A549 (cell line): Measurements from ENCODE around the gene VLDLR. TPM values are rescaled to one million over a fixed set of nuclear protein-coding genes. Genes with fewer than 3 reads are reported as not detected.

Source experiments
- ATAC-seq, 2 experiments: fragments of 200-7000 bp in 1 of 2; fragments of >200 bp in 1 of 2; cut with Nextera tagmentation in 1 of 2; cut with Tn5 transposase in 1 of 2; 3 replicates each; pipeline versions ENCODE4 v1.8.0 to v1.9.1; 2018 to 2020; ENCODE audit warnings: mild to moderate bottlenecking in 1 of 2, moderate library complexity in 1 of 2
- CTCF ChIA-PET: fragments of 300-600 bp; sonication (Branson Sonifier 250); formaldehyde crosslinking; extraction: SDS; loops from one replicate; lab custom pipeline; 2021; ENCODE audit warnings: antibody characterized with exemption, inconsistent platforms; lab: Yijun Ruan, JAX
- POLR2A ChIA-PET: fragments of 350-600 bp; formaldehyde crosslinking; extraction: SDS; loops from one replicate; lab custom pipeline; 2021; ENCODE audit warnings: antibody characterized with exemption, inconsistent platforms; lab: Yijun Ruan, JAX
- DNase-seq, 2 experiments: peaks; one replicate each; pipeline versions ENCODE4 v3.0.0 to v3.0.0-alpha.2; 2011 to 2016; ENCODE audit warnings: low read depth in 1 of 2, low spot score in 1 of 2
- FAIRE-seq: peaks from 2 replicates; lab custom pipeline; 2011; peaks lifted over from hg19 to GRCh38; lab: Jason Lieb, UNC
- H3K27ac ChIP-seq, 2 experiments: fragments of >200 bp; sonication (Bioruptor Twin); formaldehyde crosslinking; 3 replicates each; pipeline ENCODE4 v1.5.1; 2016 to 2017
- H3K4me1 ChIP-seq: fragments of >200 bp; sonication (Bioruptor Twin); formaldehyde crosslinking; 3 replicates; pipeline ENCODE4 v1.6.1; 2016
- H3K4me2 ChIP-seq: fragments of >200 bp; sonication (Bioruptor Twin); formaldehyde crosslinking; 3 replicates; pipeline ENCODE4 v1.6.1; 2016
- H3K4me3 ChIP-seq: fragments of >200 bp; sonication (Bioruptor Twin); formaldehyde crosslinking; 3 replicates; pipeline ENCODE4 v1.5.1; 2016
- H3K9me3 ChIP-seq: fragments of >200 bp; sonication (Bioruptor Twin); formaldehyde crosslinking; 3 replicates; pipeline ENCODE4 v1.6.1; 2016
- BHLHE40 ChIP-seq: IDR thresholded peaks from 2 replicates; pipeline ENCODE4 v1.6.1; 2012; ENCODE audit warnings: low read depth, low read length, inconsistent platforms
- CBX8 ChIP-seq: fragments of 200-600 bp; sonication (generic); IDR thresholded peaks from 2 replicates; pipeline ENCODE4 v1.6.1; 2016
- CEBPB ChIP-seq, 2 experiments: fragments of >200 bp in 1 of 2; sonication (Bioruptor Twin) in 1 of 2; formaldehyde crosslinking in 1 of 2; IDR thresholded peaks; 2 replicates each; pipeline ENCODE4 v1.6.1; 2012 to 2016
- CHD4 ChIP-seq: fragments of 200-600 bp; sonication (generic); IDR thresholded peaks from 2 replicates; pipeline ENCODE4 v1.6.1; 2016; ENCODE audit warnings: antibody characterized with exemption, mild to moderate bottlenecking, borderline replicate concordance
- FOSB ChIP-seq: fragments of 250-450 bp; sonication (Bioruptor Pico); IDR thresholded peaks from 2 replicates; pipeline ENCODE4 v1.5.0; 2020; ENCODE audit warnings: mild to moderate bottlenecking, moderate library complexity
- FOSL2 ChIP-seq, 2 experiments: fragments of 450-650 bp in 1 of 2; fragments of >200 bp in 1 of 2; sonication (Bioruptor Twin) in 1 of 2; formaldehyde crosslinking; IDR thresholded peaks; 2 replicates each; pipeline versions ENCODE4 v1.5.0 to v1.6.1; 2016 to 2020; ENCODE audit warnings: mild to moderate bottlenecking in 1 of 2, moderate library complexity in 1 of 2
- HEYL ChIP-seq: fragments of 250-450 bp; sonication (Bioruptor Pico); IDR thresholded peaks from 2 replicates; pipeline ENCODE4 v1.8.0; 2021; ENCODE audit warnings: mild to moderate bottlenecking, moderate library complexity
- HOXB5 ChIP-seq: fragments of 250-450 bp; sonication (Bioruptor Pico); IDR thresholded peaks from 2 replicates; pipeline ENCODE4 v1.5.0; 2020; ENCODE audit warnings: mild to moderate bottlenecking, moderate library complexity
- JUNB ChIP-seq: fragments of >200 bp; sonication (Bioruptor Twin); formaldehyde crosslinking; IDR thresholded peaks from 2 replicates; pipeline ENCODE4 v1.6.1; 2016
- MAFK ChIP-seq: fragments of 450-650 bp; IDR thresholded peaks from 2 replicates; pipeline ENCODE4 v1.6.1; 2014; ENCODE audit not compliant: partially characterized antibody
- NR3C1 ChIP-seq: fragments of >200 bp; sonication (Bioruptor Twin); formaldehyde crosslinking; IDR thresholded peaks from 3 replicates; pipeline ENCODE4 v1.6.1; 2017
- RCOR1 ChIP-seq: fragments of 150-350 bp; IDR thresholded peaks from 2 replicates; pipeline ENCODE4 v1.6.1; 2014; ENCODE audit warnings: antibody characterized with exemption, low read length, low read depth
- RFX5 ChIP-seq: fragments of 450-650 bp; IDR thresholded peaks from 2 replicates; pipeline ENCODE4 v1.7.1; 2014; ENCODE audit warnings: antibody characterized with exemption, mild to moderate bottlenecking, moderate library complexity
- SMC3 ChIP-seq: fragments of >200 bp; sonication (Bioruptor Twin); formaldehyde crosslinking; IDR thresholded peaks from 3 replicates; pipeline ENCODE4 v1.6.1; 2018; ENCODE audit warnings: inconsistent platforms
- SREBF2 ChIP-seq: fragments of 450-650 bp; IDR thresholded peaks from 2 replicates; pipeline ENCODE4 v1.6.1; 2014; ENCODE audit warnings: mild to moderate bottlenecking, moderate library complexity
- TP53 ChIP-seq: fragments of 250-450 bp; sonication (Bioruptor Pico); IDR thresholded peaks from 2 replicates; pipeline ENCODE4 v1.5.0; 2021; ENCODE audit warnings: mild to moderate bottlenecking, moderate library complexity
- ZC3H11A ChIP-seq: fragments of 450-650 bp; IDR thresholded peaks from 2 replicates; pipeline ENCODE4 v1.6.1; 2014; ENCODE audit warnings: antibody characterized with exemption, mild to moderate bottlenecking
- WGBS: methylation state at CpG from one replicate; pipeline ENCODE4 v1.1.6; 2017; ENCODE audit errors: missing lambda C conversion rate; 5-methylcytosine and 5-hydroxymethylcytosine counted together
- polyA plus RNA-seq, 4 experiments: library from polyadenylated mRNA; depleted of rRNA in 3 of 4; stranded (reverse); fragments of >200 nt; fragmentation: RNase III in 1 of 4; extraction: RNeasy Plus Mini Kit Qiagen cat#74134 plus additional on column Dnase treatment in 1 of 4; gene quantifications; 2 replicates in 3 of 4; 3 replicates in 1 of 4; pipeline ENCODE4 v1.2.3, GENCODE V29; 2011 to 2017
- TF ChIP-seq, protein P1 (sequence below): IDR thresholded peaks from 2 replicates; pipeline ENCODE4 v1.6.1; 2012
- TF ChIP-seq, protein P2 (sequence below): IDR thresholded peaks from 2 replicates; pipeline ENCODE4 v1.6.1; 2012
- TF ChIP-seq, protein P3 (sequence below): fragments of 450-650 bp; IDR thresholded peaks from 2 replicates; pipeline ENCODE4 v1.6.1; 2014; ENCODE audit warnings: antibody characterized with exemption
- TF ChIP-seq, protein P4 (sequence below): fragments of >200 bp; sonication (Bioruptor Twin); formaldehyde crosslinking; IDR thresholded peaks from 3 replicates; pipeline ENCODE4 v1.6.1; 2016
- TF ChIP-seq, protein P5 (sequence below): IDR thresholded peaks from 2 replicates; pipeline ENCODE4 v1.6.1; 2012; ENCODE audit warnings: low read depth, borderline replicate concordance

Gene VLDLR
- polyA plus RNA-seq, 2 of the 4 experiments (the other 2 are of a cell fraction): 27.9 to 49.0 TPM

DNA sequence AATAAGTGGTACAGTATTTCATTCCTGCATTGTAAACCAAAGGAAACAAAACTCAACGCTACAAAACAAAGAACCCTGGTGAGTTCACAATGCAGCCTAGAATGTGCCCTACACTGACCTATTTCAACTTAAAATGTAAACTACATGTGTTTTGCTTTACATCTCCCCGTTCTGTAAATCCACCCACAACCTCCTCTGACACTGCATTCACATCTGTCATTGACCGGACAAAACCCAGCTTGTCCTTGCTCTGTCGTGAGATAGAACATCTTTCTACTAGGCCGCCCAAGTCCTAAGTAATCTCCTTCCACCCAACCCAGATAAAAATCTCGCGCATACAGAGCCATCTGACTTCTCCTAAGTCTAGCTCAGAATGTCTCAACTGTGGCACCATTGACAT lies 6.1 kb upstream of the VLDLR start:
- DNase-seq (no peak), FAIRE-seq (no peak), ATAC-seq (no peak)
- Histone ChIP-seq H3K4me3 (no peak overlapping the region), H3K9me3 (no peaks in the 10 kb centered on the region), H3K4me1 (peaks cover 14% of the 10 kb centered on the region; the same call in 2 of the 3 replicates), H3K4me2 (no peak overlapping the region), H3K27ac (no peak overlapping the region)
- ChIA-PET POLR2A (no interaction called here), CTCF (no interaction called here)
- no peak for TF ChIP-seq HEYL
- TF ChIP-seq CBX8: no peak
- TF ChIP-seq, protein P1, sequence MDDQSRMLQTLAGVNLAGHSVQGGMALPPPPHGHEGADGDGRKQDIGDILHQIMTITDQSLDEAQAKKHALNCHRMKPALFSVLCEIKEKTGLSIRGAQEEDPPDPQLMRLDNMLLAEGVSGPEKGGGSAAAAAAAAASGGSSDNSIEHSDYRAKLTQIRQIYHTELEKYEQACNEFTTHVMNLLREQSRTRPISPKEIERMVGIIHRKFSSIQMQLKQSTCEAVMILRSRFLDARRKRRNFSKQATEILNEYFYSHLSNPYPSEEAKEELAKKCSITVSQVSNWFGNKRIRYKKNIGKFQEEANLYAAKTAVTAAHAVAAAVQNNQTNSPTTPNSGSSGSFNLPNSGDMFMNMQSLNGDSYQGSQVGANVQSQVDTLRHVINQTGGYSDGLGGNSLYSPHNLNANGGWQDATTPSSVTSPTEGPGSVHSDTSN: no peak
- 72% methylated on average over 7 of the region's 7 CpGs for WGBS

DNA sequence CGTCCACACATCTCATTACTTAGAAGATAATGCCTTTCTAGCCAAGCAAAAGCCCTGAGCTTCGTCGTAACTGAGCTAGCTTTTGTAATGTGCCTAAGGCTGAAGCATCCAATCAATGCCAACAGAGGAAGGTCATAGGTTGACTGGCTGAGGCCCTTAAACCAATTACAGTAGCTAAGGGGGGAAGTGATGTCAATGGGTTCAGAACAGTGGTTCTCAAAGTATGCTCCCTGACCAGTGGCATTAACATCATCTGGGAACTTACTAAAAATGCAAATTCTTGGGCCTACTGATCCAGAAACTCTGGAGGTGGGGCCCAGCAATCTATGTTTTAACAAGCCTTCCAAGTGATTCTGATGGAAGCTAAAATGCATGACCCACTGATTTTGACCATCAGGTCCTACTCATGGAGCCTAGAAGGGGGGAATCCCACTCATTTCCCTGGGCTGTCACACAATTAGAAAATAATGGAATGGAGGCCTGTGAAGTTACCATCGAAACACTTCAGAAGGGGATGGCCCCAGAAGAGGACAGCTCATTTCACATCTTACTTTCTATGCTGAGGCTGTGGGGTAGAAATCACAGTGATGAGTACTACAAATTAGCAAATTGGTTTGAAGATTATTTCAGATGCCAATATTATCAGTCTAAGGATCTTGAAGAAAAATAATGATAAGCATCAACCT lies 4.8 kb upstream of the VLDLR start:
- Histone ChIP-seq H3K27ac (no peak overlapping the region), H3K4me3 (no peak overlapping the region), H3K4me2 (no peak overlapping the region), H3K9me3 (no peaks in the 10 kb centered on the region), H3K4me1 (peaks cover 10% of the 10 kb centered on the region; the same call in 2 of the 3 replicates)
- ChIA-PET CTCF (no interaction called here), POLR2A (no interaction called here)
- TF ChIP-seq, protein P2, sequence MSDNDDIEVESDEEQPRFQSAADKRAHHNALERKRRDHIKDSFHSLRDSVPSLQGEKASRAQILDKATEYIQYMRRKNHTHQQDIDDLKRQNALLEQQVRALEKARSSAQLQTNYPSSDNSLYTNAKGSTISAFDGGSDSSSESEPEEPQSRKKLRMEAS: no peak
- FAIRE-seq (no peak), ATAC-seq (no peak), DNase-seq (no peak)
- WGBS: 82% methylated on average over 4 of the region's 4 CpGs

DNA sequence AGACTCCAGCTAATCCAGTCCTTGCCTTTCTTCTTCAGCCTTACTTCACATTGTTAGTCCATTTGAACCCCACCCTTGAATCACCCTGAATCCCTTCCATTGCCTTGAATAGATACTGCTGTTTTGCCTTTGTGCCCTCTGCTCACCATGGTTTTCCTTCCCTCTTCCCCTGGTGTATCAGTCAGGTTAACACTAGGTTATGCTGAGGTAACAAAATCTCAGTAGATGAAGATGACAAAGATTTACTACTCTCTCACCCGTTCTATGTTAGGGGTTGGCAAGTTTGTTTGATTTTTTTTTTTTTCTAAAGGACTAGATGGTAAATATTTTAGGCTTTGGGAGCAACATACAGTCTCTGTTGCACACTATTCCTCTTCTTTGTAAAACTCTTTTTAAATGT lies 3.3 kb upstream of the VLDLR start:
- POLR2A ChIA-PET: no interaction called here
- Histone ChIP-seq H3K4me3 (no peak overlapping the region), H3K27ac (no peak overlapping the region), H3K9me3 (no peaks in the 10 kb centered on the region), H3K4me2 (no peak overlapping the region), H3K4me1 (peaks cover 10% of the 10 kb centered on the region; the same call in 2 of the 3 replicates)
- CTCF ChIA-PET: interaction anchor here (0.6 kb wide), 1 partner anchor 14 kb away, joined by 3 read pairs; no protein-coding TSS in a partner anchor
- TF ChIP-seq, protein P3, sequence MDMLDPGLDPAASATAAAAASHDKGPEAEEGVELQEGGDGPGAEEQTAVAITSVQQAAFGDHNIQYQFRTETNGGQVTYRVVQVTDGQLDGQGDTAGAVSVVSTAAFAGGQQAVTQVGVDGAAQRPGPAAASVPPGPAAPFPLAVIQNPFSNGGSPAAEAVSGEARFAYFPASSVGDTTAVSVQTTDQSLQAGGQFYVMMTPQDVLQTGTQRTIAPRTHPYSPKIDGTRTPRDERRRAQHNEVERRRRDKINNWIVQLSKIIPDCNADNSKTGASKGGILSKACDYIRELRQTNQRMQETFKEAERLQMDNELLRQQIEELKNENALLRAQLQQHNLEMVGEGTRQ: no peak
- TF ChIP-seq MAFK: peak; percentile 27
- no peak for DNase-seq
- no peak for ATAC-seq
- 67% methylated on average over 1 of the region's 1 CpG for WGBS
- no peak for FAIRE-seq

DNA sequence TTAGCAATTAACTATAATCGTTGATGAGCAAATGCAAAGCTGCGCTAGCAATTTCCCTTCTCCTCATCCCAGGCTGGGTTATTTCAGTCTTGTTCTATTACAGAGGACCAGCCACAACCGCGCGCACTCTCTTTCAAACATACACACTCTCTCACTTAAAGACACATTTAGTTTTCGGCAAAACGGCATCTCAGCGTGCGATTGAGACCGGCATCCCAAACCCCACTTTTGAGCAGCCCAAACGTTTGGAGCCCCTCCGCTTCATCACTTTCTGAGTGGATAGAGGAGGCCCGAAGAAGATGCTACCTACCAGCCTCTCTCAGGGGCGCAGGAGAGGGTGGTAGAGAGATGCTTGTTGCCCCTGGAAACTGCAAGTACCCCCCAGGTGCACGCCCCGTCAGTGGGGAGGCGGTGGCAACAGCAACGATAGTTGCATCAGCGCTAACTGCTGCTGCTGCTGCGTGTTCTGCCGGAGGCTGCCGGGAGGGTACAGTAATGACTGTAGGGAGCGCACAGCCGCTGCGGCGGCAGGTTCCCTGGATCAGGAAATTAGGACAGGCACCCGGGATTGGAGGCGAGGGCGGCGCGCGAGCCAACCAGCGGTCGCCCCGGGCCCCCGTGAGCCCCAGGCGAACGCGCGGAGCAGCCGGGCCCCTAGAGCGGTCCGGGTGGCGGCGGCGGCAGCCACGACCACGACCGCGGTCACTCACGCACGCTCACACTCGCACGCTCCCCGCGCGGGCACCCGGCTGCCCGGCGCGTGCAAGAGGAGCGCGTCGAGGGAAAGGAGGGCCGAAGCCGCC lies 467 bp upstream of the VLDLR start:
- Histone ChIP-seq H3K4me3 (peak overlapping the region; percentile 90), H3K4me1 (peaks cover 24% of the 10 kb centered on the region), H3K9me3 (no peaks in the 10 kb centered on the region), H3K4me2 (peak overlapping the region; percentile 89), H3K27ac (peak overlapping the region; percentile 93)
- no peak for FAIRE-seq
- POLR2A ChIA-PET: no interaction called here
- WGBS: 17% methylated on average over 41 of the region's 66 CpGs
- CTCF ChIA-PET: no interaction called here
- peak; percentile 82 to 86 for ATAC-seq
- peak; percentile 79 to 81 for DNase-seq
- TF ChIP-seq, protein P3: peak; percentile 15; the same call in 1 of the 2 replicates
- TF ChIP-seq TP53 (CRISPR knock-in tag) (no peak), RFX5 (0 out of 2 replicates have a peak, but pooled peaks have one; percentile 31), FOSL2 (IDR thresholded peaks at IDR 0.05) (no peak), FOSL2 (CRISPR knock-in tag; IDR thresholded peaks at IDR 0.05) (no peak), BHLHE40 (no peak), SMC3 (no peak), FOSB (no peak), CEBPB (IDR thresholded peaks at IDR 0.05) (peak in 1 of 2 experiments; percentile 44; a peak in 1 of 4 replicates), CBX8 (0 out of 2 replicates have a peak, but pooled peaks have one; percentile 45), NR3C1 (no peak), SREBF2 (no peak), HOXB5 (CRISPR knock-in tag) (no peak), JUNB (no peak), RCOR1 (0 out of 2 replicates have a peak, but pooled peaks have one; percentile 24), CHD4 (no peak), ZC3H11A (no peak)
- TF ChIP-seq, protein P2: peak; percentile 66
- TF ChIP-seq, protein P4, sequence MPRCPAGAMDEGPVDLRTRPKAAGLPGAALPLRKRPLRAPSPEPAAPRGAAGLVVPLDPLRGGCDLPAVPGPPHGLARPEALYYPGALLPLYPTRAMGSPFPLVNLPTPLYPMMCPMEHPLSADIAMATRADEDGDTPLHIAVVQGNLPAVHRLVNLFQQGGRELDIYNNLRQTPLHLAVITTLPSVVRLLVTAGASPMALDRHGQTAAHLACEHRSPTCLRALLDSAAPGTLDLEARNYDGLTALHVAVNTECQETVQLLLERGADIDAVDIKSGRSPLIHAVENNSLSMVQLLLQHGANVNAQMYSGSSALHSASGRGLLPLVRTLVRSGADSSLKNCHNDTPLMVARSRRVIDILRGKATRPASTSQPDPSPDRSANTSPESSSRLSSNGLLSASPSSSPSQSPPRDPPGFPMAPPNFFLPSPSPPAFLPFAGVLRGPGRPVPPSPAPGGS: peak; percentile 59; the same call in 2 of the 3 replicates
- TF ChIP-seq, protein P5, sequence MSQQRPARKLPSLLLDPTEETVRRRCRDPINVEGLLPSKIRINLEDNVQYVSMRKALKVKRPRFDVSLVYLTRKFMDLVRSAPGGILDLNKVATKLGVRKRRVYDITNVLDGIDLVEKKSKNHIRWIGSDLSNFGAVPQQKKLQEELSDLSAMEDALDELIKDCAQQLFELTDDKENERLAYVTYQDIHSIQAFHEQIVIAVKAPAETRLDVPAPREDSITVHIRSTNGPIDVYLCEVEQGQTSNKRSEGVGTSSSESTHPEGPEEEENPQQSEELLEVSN: peak; percentile 80; the same call in 1 of the 2 replicates
